NCI-H345 (cell line): ENCODE results near the gene RTTN.
"Not testable (repeated sequence)": the region's sequence is repeated elsewhere in the genome, so short reads cannot be mapped to it uniquely, and the experiment has no call there.

Experiments
- DNase-seq: peaks from one replicate; lab custom pipeline; 2025; lab: John Stamatoyannopoulos, UW

Gene RTTN

GRCh38 chr18:70149156-70149555 is 56.3 kb downstream of the RTTN start:
- no peak for DNase-seq

DNA sequence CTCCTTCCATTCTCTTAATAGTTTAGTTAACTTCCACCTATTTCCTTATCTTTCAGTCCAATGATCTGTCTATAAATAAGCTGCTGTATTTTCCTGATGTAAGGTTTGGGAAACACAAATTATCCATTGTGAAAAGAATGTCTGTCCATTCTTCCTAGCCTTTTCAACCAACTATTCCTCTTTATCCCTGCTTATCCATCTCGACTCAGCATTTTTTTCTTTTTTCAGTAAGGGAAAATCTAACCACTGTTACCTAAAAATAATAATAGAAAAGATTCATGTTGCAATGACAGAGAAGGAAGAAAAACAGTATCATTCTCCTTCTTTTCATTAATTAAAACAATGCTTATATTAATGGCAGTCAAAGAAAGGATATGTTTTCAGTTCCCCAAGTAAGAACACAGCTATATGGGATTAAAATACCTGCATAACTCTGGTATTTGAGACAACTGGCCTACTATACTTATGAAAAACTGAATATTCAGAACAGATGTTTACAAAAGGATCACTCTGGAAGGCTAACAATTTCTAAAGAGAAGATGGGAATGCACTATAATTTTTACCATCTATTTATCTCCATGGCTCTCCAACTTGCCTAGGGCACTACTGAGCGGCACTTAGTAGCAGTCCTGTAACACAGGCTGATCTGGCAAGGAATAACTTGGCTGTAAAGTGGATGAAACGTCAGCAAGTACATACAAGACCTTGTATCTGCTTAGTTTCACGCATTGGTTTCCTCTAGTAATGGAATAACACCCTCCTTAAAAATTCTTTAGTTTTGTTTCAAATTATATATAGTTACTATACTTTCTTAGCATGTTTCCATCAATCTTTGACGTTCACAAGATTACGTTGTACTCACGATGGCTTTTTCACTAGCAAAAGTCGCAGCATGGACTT is 57.2 kb downstream of the RTTN start:
- no peak for DNase-seq

- no peak for DNase-seq
These were observed 59.3 kb downstream of the RTTN start for GRCh38 chr18:70146174-70146573.

GRCh38 chr18:70142001-70142400 is 63.5 kb downstream of the RTTN start:
- DNase-seq: no peak

DNA sequence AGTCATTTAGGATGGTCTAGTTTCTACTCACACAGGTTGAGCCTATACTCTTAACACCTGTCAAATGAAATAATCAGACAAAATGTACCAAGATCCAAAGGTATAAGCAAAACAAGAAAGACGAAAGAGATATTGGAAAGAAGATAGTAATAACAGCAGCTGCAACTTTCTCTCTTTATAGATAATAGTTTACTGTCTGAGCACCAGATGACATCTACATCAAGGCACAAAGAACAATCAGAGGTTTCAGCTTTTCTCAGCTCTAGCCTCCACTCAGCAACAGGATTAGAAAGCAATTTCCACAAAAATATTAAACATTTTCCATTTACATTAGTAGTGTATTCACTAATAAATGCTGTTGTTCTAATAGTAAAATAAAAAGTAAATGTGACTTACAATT is 66.3 kb downstream of the RTTN start:
- no peak for DNase-seq

DNA sequence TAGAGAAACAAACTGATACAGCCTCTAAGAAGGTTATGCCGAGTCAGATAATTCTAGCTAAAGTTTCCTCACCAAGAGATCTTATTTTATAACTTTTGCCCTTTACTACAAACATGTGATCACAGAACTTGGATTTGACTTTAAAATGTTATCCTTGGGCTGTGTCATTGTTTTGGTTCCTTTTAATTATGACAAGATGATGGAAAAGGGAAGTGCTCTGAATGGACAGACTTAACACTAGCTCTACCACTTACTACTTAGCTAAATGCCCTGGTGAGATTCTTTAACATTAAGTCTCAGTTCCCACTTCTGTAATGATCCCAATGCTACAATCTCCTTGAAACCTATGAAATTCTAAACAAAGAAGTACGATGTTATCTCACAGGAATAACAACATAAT is 69.9 kb downstream of the RTTN start:
- DNase-seq: no peak

DNA sequence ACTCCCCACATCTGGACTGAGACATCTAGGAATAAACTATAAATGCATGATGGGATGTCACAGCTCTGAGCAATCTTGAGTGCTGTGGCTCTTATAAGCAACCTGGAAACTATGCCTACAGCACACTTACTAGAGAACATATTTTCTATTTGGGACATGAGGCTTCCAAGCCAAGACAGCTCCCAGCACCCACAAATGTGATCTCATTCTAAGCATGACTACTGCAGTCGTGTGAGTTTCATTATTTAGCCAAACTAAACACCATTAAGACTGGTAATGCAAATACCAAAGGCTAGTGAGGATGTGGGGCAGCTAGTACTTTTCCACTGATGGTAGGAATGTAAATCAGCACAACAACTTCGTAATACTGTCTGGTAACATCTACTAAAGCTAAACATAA is 72.5 kb downstream of the RTTN start:
- DNase-seq: no peak

DNA sequence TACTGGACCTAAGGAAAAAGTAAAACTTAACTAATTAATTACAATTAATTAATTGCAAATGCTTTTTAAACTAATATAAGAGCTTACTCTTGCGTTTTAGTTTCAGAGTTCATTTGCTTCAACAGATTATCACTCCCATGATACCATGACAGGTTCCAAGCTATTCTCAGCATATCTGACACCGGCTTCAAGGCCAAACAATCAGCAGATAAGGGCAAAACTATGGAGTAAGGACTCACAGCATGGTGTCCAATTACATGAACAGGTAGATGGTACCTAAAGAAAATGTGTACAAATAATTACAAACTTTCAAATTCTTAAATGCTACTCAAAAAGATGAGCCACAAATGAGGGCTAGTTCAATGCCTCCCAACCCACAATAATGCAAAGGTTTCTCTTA is 77.2 kb downstream of the RTTN start:
- no peak for DNase-seq

- no peak for DNase-seq
These were observed 78.1 kb downstream of the RTTN start for GRCh38 chr18:70127359-70127758.

DNA sequence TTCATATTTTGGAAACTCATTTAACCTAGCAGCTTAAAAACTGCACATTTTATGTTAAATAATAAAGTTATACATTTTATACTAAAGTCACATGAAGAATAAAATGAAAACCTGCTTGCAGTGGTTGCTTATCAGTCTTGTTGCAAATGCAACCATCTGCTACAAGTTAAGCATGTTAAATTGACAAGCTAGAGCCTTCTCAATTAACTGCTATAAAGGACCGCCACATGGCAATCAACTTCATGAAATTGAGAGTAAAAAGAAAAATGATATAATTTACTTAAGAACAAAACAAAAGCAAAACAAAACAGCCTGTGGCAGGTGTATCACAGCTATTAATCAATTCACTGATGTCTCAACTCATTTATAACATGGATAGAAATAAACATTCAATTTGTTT is 78.7 kb downstream of the RTTN start:
- no peak for DNase-seq

DNA sequence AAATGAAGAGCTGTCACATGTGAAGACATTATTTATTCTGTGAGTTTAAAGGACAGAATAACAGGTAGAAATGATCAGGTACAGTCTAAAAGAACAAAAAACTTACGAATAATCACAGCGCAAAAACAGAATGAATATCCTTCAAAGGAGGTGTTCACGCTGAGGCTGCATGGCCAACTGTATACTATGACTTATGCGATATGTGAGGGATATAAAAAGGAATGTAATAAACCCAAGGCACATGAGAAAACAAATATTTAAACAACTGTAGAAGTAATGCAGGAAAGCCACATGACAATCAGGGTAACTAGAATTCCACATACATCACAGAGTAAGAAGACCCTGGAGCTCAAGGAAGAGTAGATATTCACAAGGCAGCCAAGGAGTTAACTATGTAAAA is 81.3 kb downstream of the RTTN start:
- DNase-seq: no peak

DNA sequence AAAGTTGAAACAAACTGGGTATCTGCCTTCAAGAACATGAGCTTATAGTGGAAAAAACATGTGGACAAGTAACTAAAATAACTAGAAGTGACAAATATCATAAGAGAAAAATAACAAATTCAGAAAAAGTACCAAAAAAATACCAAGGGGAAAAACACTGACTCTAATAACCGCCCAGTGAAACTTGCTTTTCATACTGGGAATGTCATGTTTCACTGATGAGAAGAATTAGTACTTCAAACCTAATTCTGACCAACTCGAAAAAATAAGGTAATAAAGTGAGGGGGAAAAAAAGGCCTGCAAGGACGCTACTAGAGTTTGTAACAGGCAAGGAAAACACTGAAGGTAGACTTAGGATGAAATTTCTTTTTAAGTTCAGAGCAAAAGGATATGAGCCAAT is 83.6 kb downstream of the RTTN start:
- no peak for DNase-seq

- DNase-seq: no peak
These were observed 88.5 kb downstream of the RTTN start for GRCh38 chr18:70116949-70117348.

- DNase-seq: no peak
These were observed 92.0 kb downstream of the RTTN start for GRCh38 chr18:70113511-70113910.

DNA sequence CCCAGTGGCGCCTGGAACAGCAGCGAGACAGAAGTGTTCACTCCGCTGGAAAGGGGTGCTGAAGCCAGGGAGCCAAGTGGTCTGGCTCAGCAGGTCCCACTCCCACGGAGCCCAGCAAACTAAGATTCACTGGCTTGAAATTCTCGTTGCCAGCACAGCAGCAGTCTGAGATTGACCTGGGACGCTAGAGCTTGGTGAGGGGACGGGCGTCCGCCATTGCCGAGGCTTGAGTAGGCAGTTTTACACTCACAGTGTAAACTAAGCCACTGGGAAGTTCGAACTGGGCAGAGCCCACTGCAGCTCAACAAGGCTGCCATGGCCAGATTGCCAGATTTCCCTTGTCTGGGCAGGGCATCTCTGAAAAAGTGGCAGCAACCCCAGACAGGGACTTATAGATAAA is 94.8 kb downstream of the RTTN start:
- no peak for DNase-seq

- no peak for DNase-seq
These were observed 98.4 kb downstream of the RTTN start for GRCh38 chr18:70107091-70107490.

DNA sequence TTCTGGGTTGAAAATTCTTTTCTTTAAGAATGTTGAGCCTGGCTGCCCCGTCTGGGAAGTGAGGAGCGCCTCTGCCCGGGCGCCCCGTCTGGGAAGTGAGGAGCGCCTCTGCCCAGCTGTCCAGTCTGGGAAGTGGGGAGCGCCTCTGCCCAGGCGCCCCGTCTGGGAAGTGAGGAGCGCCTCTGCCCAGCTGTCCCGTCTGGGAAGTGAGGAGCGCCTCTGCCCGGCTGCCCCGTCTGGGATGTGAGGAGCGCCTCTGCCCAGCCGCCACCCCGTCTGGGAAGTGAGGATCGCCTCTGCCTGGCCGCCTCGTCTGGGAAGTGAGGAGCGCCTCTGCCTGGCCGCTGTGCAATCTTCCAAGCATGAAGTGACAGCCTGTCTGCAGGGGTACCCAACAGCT is 102.6 kb downstream of the RTTN start:
- not testable (repeated sequence) for DNase-seq

DNA sequence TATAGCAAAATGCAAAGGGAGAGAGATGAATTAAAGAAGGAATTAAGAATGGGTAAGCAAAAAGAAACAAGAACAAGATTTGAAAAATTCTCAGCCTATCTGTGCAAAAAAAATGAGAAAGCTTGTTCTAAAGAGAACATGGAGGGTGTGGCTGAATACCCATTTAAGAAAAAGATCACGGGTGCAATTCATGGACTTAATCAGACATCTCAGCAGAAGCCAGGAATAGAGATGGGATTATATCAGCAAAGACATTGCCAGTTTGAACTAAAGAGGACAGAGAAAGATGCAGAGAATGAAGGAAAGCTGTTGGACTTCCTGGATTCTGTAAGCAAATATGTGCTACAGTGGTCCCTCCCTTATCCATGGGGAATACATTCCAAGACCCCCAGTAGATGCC is 115.6 kb downstream of the RTTN start:
- no peak for DNase-seq

DNA sequence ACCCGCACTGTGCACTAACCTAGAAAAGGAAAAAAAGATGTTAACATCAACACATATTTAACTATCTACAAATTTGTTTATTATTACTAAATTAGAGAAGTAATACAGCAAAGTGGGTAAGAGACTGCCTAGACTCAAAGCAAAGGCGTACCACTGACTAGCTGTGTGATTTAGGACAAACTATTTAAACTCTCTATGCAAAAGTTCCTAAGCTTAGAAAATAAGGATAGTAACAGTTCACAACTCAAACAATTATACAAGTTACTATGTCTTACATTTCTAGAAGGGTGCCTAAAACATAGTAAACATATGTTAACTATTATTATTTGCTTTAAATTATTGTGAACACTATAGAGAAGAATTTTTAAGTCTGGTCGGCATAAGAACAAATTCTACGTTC is 119.4 kb downstream of the RTTN start:
- DNase-seq: no peak

- no peak for DNase-seq
These were observed 119.8 kb downstream of the RTTN start for GRCh38 chr18:70085641-70086040.

DNA sequence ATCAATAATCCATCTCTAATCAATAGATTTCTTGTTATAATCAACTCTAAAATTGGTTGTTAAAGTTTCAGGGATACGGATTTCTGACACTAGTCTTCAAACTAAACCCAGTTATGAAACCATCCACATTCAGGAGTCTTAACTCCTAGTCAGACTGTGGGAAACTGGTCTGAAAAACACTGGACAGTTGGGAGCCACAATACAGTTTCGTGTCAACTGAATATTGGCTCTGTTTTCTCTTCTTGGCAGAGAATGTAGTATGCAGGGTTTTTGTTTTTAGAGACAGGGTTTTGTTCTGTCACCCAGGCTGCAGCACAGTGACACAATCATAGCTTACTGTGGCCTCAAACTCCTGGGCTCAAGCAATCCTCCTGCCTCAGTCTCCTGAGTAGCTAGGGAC is 123.1 kb downstream of the RTTN start:
- DNase-seq: no peak

DNA sequence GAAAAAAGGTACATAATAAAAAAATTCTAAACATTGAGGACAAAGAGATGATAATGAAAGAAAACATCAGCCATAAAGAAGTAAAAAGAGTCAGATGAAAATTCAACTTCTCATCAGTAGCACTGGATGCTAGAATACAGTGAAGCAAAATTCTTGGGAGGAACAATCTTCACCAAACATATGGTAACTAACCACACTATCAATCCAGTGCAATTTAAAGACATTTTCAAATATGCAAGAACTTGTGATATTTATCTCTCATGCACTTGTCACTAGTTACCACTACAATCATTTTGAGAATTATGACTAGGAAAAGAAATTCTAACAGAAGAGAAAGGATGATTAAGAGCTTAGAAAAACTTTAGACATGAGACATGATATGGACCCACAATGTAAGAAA is 127.4 kb downstream of the RTTN start:
- DNase-seq: no peak

- no peak for DNase-seq
These were observed 129.6 kb downstream of the RTTN start for GRCh38 chr18:70075906-70076305.

- DNase-seq: no peak
These were observed 131.4 kb downstream of the RTTN start for GRCh38 chr18:70074116-70074515.
